ENCODE measurements around the gene SSTR5.

GRCh38 chr16:1063728-1064127 lies 8.8 kb upstream of the SSTR5 start:
- TF ChIP-seq, protein P1, sequence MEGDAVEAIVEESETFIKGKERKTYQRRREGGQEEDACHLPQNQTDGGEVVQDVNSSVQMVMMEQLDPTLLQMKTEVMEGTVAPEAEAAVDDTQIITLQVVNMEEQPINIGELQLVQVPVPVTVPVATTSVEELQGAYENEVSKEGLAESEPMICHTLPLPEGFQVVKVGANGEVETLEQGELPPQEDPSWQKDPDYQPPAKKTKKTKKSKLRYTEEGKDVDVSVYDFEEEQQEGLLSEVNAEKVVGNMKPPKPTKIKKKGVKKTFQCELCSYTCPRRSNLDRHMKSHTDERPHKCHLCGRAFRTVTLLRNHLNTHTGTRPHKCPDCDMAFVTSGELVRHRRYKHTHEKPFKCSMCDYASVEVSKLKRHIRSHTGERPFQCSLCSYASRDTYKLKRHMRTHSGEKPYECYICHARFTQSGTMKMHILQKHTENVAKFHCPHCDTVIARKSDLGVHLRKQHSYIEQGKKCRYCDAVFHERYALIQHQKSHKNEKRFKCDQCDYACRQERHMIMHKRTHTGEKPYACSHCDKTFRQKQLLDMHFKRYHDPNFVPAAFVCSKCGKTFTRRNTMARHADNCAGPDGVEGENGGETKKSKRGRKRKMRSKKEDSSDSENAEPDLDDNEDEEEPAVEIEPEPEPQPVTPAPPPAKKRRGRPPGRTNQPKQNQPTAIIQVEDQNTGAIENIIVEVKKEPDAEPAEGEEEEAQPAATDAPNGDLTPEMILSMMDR (IDR thresholded peaks at IDR 0.05), result no peak
- no peak for TF ChIP-seq POLR2A (IDR thresholded peaks at IDR 0.05)
